Activated effector memory CD4-positive, alpha-beta T cell treated with Interleukin-2 at 50 U/mL for 16 hours (primary cell): ENCODE results near the gene WFDC10B.
"Not testable (repeated sequence)": the region's sequence is repeated elsewhere in the genome, so short reads cannot be mapped to it uniquely, and the experiment has no call there.

Source experiments
- DNase-seq: peaks from one replicate; pipeline ENCODE4 v3.0.0-alpha.2; 2020

The WFDC10B gene

DNA sequence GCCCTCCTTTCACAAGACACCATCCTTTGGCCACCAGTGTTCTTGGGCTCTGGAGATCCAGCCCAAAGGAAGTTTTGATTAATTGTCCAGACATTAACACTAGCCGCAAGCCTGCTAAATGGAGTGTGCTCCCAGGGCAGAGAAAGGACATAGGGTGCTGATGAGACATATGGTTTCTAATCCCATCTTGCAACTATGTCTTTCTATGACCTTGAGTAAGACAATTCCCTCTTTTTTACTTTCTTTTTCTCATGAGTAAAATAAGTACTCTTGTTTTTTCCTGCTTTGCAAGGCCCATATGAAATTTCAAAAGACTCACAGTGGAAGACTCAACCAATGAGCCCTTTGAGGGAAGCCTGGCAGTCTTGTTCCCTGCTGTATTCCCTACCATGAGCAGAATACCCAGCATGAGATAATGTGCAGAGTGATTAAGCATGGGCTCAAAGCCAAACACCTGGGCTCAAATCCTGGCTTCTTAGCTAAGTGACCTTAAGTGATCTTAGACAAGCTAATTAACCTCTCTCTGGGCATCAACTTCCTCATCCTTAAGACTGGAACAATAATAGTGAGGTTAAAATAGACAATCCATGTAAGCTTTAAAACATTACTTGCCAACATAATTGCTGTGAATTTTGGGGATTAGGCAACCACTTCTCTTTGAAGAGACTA lies at the start of gene WFDC10B:
Gene WFDC10B (minus strand): TSS at position 51 of the 669 bp plus-strand sequence. CDS start 19,027 bp downstream, outside the sequence.
- DNase-seq: no peak

DNA sequence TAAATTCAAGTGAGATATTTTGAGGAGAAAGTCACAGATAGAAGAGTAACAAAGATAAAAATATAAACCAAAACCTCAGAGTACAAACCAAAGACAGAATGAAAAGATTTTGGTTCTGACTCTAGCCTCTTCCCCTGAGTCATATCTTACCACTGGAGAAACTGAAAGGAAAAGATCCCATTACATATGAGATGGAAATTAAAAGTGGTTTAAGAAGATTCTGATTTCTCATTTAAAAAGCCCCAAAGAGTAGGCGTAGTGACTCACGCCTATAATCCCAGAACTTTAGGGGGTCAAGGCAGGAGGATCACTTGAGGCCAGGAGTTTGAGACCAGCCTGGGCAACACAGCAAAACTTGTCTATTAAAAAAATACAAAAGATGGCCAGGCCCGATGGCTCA lies 47.9 kb upstream of the WFDC10B start:
- DNase-seq: no peak

DNA sequence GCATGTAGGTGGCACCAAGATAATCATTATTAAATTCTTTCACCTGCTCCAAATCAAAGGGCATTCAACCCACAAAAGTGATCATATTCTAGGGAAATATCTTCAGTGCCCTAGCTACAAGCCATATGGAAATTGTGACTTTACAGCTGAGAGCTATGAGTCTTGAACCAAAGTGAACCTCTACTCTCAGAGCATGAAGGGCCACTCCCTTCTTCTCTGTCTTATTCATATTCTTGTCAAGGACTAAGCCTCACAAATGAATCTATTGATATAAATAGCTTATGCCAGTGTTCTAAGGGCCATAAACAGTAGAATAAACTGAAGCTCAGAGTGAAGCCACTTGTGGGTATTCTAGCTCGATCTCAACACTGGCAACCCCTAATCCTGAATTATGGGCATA lies 46.9 kb upstream of the WFDC10B start:
- no peak for DNase-seq

DNA sequence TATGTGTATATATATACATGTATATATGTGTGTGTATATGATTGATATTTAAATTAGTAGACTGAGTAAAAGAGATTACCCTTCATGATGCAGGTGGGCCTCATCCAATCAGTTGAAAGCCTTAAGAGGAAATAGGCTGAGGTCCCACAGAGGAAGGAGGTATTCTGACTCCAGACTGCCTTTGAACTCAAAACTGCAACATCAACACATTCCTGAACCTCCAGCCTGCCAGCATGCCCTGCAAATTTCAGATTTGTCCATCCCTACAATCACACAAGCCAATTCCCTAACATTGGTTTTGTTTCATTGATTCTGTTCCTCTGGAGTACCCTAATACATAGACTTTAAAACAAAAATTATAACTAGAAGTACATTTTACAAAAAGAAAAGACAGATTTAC lies 40.2 kb upstream of the WFDC10B start:
- DNase-seq: no peak

- DNase-seq: no peak
Measured at GRCh38 chr20:45742596-45742995, 37.8 kb upstream of the WFDC10B start.

DNA sequence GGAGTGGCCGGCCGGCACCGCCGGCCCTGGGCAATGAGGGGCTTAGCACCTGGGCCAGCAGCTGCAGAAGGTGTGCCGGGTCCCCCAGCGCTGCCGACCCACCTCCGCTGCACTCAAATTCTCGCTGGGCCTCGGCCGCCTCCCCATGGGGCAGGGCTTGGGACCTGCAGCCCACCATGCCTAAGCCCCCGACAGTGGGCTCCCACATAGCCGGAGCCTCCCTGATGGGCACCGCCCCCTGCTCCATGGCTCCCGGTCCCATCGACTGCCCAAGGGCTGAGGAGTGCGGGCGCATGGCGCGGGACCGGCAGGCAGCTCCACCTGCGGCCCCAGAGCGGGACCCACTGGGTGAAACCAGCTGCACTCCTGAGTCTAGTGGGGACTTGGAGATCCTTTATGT lies 31.2 kb upstream of the WFDC10B start:
- DNase-seq: no peak

DNA sequence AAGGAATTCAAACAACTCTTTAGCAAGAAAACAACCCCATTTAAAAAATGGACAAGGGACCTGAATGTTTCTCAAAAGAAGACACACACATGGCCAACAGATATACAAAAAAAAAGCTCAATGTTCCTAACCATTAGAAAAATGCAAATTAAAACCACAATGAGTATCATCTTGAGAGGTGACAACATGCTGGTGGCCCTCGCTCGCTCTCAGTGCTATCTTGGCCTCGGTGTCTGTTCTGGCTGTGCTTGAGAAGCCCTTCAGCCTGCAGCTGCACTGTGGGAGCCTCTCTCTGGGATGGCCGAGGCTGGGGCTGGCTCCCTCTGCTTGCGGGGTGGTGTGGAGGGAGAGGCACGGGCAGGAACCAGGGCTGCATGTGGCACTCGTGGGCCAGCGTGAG lies 30.7 kb upstream of the WFDC10B start:
- no peak for DNase-seq

- DNase-seq: no peak
Measured at GRCh38 chr20:45732199-45732598, 27.4 kb upstream of the WFDC10B start.

GRCh38 chr20:45727044-45727443 lies 22.2 kb upstream of the WFDC10B start:
- DNase-seq: no peak

DNA sequence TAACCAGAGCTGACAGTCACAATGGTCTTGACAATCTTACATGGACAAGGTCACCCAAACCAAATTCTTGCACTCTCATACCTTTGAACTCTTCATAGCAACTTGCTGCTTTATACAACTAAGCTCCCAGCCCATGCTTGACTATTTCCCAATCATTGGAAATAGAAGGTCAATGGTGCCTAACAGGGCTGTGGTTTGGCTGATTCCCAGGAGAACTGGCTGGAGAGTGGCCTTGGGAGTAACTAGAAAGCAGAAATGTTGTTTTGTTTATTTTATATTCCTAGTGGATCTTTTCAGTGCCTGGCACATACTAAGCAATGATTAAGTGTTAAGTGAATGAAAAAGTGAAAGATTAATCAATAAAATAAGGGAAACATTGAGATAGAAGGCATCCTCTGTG lies 20.3 kb upstream of the WFDC10B start:
- no peak for DNase-seq

- DNase-seq: no peak
Measured at GRCh38 chr20:45722047-45722446, 17.2 kb upstream of the WFDC10B start, which contains the start of gene SPINT4. SPINT4 (plus strand) TSS chr20:45722347; CDS start chr20:45722368, 21 bp downstream.

GRCh38 chr20:45716141-45716688 lies 11.4 kb upstream of the WFDC10B start:
- DNase-seq: not testable (repeated sequence)

DNA sequence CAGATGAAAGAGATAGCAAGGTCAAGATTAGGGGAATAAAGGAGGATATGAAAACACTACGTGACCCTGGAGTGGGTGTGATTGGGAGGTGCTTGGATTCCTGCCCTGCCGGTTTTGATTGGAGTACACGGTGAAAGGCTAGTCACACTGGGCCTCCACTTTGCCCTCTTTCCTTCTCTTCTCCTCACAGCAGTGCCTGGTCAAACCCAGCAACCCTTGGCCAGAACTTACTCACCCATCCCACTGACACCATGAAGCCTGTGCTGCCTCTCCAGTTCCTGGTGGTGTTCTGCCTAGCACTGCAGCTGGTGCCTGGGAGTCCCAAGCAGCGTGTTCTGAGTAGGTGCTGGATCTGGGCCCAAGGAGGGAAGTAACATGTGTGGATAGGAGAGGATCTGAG lies 2.9 kb downstream of the WFDC10B start, which contains the start of gene WFDC13:
Gene WFDC13 (plus strand): TSS at position 166 of the 400 bp plus-strand sequence. CDS start 86 bp downstream, at position 252.
- DNase-seq: no peak

GRCh38 chr20:45701104-45701503 lies 3.7 kb downstream of the WFDC10B start:
- no peak for DNase-seq

GRCh38 chr20:45695496-45695895 lies 9.3 kb downstream of the WFDC10B start:
- no peak for DNase-seq

DNA sequence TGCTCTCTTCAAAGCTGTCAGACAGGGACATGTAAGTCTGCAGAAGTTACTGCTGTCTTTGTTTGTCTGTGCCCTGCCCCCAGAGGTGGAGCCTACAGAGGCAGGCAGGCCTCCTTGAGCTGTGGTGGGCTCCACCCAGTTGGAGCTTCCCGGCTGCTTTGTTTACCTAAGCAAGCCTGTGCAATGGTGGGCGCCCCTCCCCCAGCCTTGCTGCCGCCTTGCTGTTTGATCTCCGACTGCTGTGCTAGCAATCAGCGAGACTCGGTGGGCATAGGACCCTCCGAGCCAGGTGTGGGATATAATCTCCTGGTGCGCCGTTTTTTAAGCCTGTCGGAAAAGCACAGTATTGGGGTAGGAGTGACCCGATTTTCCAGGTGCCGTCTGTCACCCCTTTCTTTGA lies 11.5 kb downstream of the WFDC10B start:
- DNase-seq: not testable (repeated sequence)

DNA sequence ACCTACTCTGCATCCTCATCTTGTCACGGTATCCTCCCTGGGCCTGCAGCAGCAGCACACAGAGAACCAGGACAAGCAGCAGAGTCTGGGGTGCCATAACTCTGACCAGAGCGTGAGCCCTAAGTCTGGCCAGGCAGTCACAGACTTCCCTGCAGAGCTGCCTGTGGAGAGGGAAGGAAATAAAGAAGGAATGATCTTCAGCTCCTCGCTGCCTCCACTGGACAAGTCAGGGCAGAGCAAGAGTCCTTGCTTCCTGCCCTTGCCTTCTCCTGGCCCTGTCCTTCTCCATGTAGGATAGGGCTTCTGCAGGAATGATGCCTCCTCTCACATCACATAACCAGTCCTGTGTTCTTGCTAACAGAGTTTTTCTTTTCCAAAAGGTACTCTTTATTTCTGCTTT lies 18.9 kb downstream of the WFDC10B start:
- no peak for DNase-seq

- DNase-seq: no peak
Measured at GRCh38 chr20:45679650-45680049, 25.2 kb downstream of the WFDC10B start.

DNA sequence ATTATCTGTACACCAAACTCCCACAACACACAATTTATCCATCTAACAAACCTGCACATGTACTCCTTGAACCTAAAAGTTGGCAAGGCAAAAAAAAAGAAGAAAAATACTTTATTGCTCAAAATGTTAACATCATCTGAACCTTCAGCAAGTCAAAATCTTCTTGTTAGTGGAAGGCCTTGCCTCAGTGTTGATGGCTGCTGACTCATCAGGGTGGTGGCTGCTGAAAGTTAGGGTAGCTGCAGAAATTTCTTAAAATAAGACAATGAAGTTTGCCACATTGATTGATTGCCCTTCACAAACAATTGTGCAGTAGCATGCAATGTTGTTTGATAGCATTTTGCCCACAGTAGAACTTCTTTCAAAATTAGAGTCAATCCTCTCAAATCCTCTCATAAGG lies 32.1 kb downstream of the WFDC10B start:
- DNase-seq: no peak

DNA sequence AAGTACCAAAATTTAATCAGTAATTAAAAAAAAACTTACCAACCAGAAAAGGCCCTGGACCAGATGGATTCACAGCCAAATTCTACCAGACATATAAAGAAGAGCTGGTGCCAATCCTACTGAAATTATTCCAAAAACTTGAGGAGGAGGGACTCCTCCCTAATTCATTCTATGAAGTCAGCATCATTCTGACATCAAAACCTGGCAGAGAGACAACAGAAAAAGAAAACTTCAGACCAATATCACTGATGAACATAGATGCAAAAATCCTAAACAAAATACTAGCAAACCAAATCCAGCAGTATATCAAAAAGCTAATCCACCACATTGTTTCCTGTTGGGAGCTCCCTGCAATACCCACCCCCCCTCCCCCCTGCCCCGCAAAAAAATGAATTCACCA lies 34.7 kb downstream of the WFDC10B start, which contains the start of gene WFDC11:
Gene WFDC11 (minus strand): TSS at position 101 of the 400 bp plus-strand sequence. CDS start 19,639 bp downstream, outside the sequence.
- no peak for DNase-seq

DNA sequence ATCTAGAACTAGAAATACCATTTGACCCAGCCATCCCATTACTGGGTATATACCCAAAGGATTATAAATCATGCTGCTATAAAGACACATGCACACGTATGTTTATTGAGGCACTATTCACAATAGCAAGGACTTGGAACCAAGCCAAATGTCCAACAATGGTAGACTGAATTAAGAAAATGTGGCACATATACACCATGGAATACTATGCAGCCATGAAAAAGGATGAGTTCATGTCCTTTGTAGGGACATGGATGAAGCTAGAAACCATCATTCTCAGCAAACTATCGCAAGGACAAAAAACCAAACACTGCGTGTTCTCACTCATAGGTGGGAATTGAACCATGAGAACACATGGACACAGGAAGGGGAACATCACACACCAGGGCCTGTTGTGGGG lies 47.8 kb downstream of the WFDC10B start:
- not testable (repeated sequence) for DNase-seq

- not testable (repeated sequence) for DNase-seq
Measured at GRCh38 chr20:45651726-45652125, 53.1 kb downstream of the WFDC10B start.

GRCh38 chr20:45649312-45649863 lies 55.4 kb downstream of the WFDC10B start:
- DNase-seq: no peak

DNA sequence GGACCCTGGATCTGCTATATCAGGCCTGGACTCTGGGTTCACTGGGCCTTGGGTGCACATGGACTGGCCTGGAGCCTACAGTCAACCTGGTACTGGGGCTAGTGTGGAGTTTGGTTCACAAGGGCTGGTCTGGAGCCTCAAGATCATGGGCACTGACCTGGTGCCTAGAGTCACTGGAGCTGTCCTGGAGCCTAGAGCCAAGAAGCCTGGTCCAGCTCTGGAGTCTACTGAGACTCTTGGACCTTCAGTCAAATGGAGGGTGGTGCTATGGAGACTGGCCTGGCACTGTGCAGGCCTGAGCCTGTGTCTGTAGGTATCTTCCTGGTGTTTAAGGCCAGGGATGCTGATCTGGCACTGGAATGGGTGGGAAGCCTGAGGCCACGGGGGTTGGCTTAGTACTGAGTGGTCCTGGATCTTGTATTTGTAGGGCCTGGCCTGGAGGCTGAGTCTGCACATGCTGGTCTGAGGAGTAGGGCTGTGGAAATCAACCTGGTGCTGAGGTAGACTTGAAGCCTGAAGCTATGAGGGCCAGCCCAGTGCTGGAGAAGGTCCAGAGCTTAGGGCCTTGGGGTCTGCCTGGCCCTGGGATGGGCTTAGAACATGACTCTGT lies 57.3 kb downstream of the WFDC10B start:
- no peak for DNase-seq
